ENCODE measurements around the gene MUS81. TPM values are rescaled to one million over a fixed set of nuclear protein-coding genes. Genes with fewer than 3 reads are reported as not detected.
A peak's percentile ranks its signal among the peaks of the same experiment; 100 is the strongest.

Gene MUS81
- total and polyA plus RNA-seq, 9 of the 15 experiments (the other 6 are each of a cell fraction or from before 2014, with no cell fraction given), result 13.4 to 118 (median 53.7) TPM

- TF ChIP-seq, protein P1, sequence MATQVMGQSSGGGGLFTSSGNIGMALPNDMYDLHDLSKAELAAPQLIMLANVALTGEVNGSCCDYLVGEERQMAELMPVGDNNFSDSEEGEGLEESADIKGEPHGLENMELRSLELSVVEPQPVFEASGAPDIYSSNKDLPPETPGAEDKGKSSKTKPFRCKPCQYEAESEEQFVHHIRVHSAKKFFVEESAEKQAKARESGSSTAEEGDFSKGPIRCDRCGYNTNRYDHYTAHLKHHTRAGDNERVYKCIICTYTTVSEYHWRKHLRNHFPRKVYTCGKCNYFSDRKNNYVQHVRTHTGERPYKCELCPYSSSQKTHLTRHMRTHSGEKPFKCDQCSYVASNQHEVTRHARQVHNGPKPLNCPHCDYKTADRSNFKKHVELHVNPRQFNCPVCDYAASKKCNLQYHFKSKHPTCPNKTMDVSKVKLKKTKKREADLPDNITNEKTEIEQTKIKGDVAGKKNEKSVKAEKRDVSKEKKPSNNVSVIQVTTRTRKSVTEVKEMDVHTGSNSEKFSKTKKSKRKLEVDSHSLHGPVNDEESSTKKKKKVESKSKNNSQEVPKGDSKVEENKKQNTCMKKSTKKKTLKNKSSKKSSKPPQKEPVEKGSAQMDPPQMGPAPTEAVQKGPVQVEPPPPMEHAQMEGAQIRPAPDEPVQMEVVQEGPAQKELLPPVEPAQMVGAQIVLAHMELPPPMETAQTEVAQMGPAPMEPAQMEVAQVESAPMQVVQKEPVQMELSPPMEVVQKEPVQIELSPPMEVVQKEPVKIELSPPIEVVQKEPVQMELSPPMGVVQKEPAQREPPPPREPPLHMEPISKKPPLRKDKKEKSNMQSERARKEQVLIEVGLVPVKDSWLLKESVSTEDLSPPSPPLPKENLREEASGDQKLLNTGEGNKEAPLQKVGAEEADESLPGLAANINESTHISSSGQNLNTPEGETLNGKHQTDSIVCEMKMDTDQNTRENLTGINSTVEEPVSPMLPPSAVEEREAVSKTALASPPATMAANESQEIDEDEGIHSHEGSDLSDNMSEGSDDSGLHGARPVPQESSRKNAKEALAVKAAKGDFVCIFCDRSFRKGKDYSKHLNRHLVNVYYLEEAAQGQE (IDR thresholded peaks at IDR 0.05; ENCODE audit: borderline replicate concordance), result peak; percentile 64
- TF ChIP-seq, protein P1 (CRISPR knock-in tag; IDR thresholded peaks at IDR 0.05; ENCODE audit: low read depth), result no peak
- no peak for TF ChIP-seq ATF1 (CRISPR knock-in tag; IDR thresholded peaks at IDR 0.05)
- peak; percentile 79 for TF ChIP-seq ATF1 (tag; IDR thresholded peaks at IDR 0.05)
- 0 out of 4 replicates have a peak, but pooled peaks of 1 of the 2 experiments have one; percentile 16 for TF ChIP-seq SRF (CRISPR knock-in tag; IDR thresholded peaks at IDR 0.05)
- TF ChIP-seq, protein P2, sequence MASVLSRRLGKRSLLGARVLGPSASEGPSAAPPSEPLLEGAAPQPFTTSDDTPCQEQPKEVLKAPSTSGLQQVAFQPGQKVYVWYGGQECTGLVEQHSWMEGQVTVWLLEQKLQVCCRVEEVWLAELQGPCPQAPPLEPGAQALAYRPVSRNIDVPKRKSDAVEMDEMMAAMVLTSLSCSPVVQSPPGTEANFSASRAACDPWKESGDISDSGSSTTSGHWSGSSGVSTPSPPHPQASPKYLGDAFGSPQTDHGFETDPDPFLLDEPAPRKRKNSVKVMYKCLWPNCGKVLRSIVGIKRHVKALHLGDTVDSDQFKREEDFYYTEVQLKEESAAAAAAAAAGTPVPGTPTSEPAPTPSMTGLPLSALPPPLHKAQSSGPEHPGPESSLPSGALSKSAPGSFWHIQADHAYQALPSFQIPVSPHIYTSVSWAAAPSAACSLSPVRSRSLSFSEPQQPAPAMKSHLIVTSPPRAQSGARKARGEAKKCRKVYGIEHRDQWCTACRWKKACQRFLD (CRISPR knock-in tag; IDR thresholded peaks at IDR 0.05), result 0 out of 2 replicates have a peak, but pooled peaks have one; percentile 31
- no peak for TF ChIP-seq ELF4 (CRISPR knock-in tag; IDR thresholded peaks at IDR 0.05)
- TF ChIP-seq, protein P3, sequence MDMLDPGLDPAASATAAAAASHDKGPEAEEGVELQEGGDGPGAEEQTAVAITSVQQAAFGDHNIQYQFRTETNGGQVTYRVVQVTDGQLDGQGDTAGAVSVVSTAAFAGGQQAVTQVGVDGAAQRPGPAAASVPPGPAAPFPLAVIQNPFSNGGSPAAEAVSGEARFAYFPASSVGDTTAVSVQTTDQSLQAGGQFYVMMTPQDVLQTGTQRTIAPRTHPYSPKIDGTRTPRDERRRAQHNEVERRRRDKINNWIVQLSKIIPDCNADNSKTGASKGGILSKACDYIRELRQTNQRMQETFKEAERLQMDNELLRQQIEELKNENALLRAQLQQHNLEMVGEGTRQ (CRISPR knock-in tag; IDR thresholded peaks at IDR 0.05), result peak; percentile 94
- peak; percentile 39; the same call in 1 of the 2 replicates for TF ChIP-seq HLTF (IDR thresholded peaks at IDR 0.05)
- TF ChIP-seq ZNF224 (CRISPR knock-in tag; IDR thresholded peaks at IDR 0.05), result no peak
- peak; percentile 74 for TF ChIP-seq L3MBTL2 (IDR thresholded peaks at IDR 0.05)
- peak; percentile 67 for TF ChIP-seq GABPA (tag; conservative IDR thresholded peaks at IDR 0.05; ENCODE audit: low read depth)
- TF ChIP-seq, protein P4, sequence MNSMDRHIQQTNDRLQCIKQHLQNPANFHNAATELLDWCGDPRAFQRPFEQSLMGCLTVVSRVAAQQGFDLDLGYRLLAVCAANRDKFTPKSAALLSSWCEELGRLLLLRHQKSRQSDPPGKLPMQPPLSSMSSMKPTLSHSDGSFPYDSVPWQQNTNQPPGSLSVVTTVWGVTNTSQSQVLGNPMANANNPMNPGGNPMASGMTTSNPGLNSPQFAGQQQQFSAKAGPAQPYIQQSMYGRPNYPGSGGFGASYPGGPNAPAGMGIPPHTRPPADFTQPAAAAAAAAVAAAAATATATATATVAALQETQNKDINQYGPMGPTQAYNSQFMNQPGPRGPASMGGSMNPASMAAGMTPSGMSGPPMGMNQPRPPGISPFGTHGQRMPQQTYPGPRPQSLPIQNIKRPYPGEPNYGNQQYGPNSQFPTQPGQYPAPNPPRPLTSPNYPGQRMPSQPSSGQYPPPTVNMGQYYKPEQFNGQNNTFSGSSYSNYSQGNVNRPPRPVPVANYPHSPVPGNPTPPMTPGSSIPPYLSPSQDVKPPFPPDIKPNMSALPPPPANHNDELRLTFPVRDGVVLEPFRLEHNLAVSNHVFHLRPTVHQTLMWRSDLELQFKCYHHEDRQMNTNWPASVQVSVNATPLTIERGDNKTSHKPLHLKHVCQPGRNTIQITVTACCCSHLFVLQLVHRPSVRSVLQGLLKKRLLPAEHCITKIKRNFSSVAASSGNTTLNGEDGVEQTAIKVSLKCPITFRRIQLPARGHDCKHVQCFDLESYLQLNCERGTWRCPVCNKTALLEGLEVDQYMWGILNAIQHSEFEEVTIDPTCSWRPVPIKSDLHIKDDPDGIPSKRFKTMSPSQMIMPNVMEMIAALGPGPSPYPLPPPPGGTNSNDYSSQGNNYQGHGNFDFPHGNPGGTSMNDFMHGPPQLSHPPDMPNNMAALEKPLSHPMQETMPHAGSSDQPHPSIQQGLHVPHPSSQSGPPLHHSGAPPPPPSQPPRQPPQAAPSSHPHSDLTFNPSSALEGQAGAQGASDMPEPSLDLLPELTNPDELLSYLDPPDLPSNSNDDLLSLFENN (IDR thresholded peaks at IDR 0.05; ENCODE audit: low read depth in 2 of 2, low read length in 2 of 2), result no peak
These were observed 13.3 kb downstream of the MUS81 start (continued) for GRCh38 chr11:65873318-65874156.
